OCI-LY1 (cell line): Measurements from ENCODE around the gene KLHL26.

Experiments
- H2AFZ ChIP-seq: fragments of 200-600 bp; sonication (generic), shearing (Covaris generic); 2 replicates; pipeline ENCODE4 v1.6.0; 2014; ENCODE audit warnings: antibody characterized with exemption, mild to moderate bottlenecking, low read length
- H3F3A ChIP-seq: fragments of 200-600 bp; sonication (generic), shearing (Covaris generic); 2 replicates; pipeline ENCODE4 v1.6.0; 2014; ENCODE audit warnings: mild to moderate bottlenecking, antibody characterized with exemption, low read length, moderate library complexity; ENCODE audit not compliant: insufficient read depth
- H3K27ac ChIP-seq: fragments of 200-600 bp; sonication (generic); 2 replicates; pipeline ENCODE4 v1.5.1; 2014; ENCODE audit warnings: low read length, mixed run types, mild to moderate bottlenecking, low read depth; ENCODE audit not compliant: poor library complexity, severe bottlenecking
- H3K27me3 ChIP-seq: fragments of 200-600 bp; sonication (generic); 2 replicates; pipeline ENCODE4 v1.6.0; 2014; ENCODE audit warnings: antibody characterized with exemption, mild to moderate bottlenecking, low read length, moderate library complexity; ENCODE audit not compliant: insufficient read depth
- H3K36me3 ChIP-seq: fragments of 200-600 bp; sonication (generic); 2 replicates; pipeline ENCODE4 v1.6.1; 2014; ENCODE audit warnings: mild to moderate bottlenecking, antibody characterized with exemption, low read length, moderate library complexity, mixed read lengths; ENCODE audit not compliant: insufficient read depth
- H3K4me1 ChIP-seq: fragments of 200-600 bp; sonication (generic); 2 replicates; pipeline ENCODE4 v1.5.1; 2014; ENCODE audit warnings: mild to moderate bottlenecking, low read length, moderate library complexity; ENCODE audit not compliant: insufficient read depth, severe bottlenecking
- H3K4me2 ChIP-seq: fragments of 200-600 bp; sonication (generic), shearing (Covaris generic); 2 replicates; pipeline ENCODE4 v1.6.1; 2014; ENCODE audit warnings: low read length
- H3K4me3 ChIP-seq: fragments of 200-600 bp; sonication (generic); 2 replicates; pipeline ENCODE4 v1.5.1; 2014; ENCODE audit warnings: low read length, low read depth, mild to moderate bottlenecking, mixed read lengths; ENCODE audit not compliant: poor library complexity, severe bottlenecking
- H3K79me2 ChIP-seq: fragments of 200-600 bp; shearing (Covaris generic); 2 replicates; pipeline ENCODE4 v1.6.1; 2016; ENCODE audit warnings: mixed run types, low read length, mixed read lengths; ENCODE audit not compliant: insufficient read depth
- H3K9ac ChIP-seq: fragments of 200-600 bp; sonication (generic), shearing (Covaris generic); 2 replicates; pipeline ENCODE4 v1.6.1; 2014; ENCODE audit warnings: mild to moderate bottlenecking, low read length, mixed read lengths
- H3K9me2 ChIP-seq: fragments of 200-600 bp; sonication (generic), shearing (Covaris generic); 2 replicates; pipeline ENCODE4 v1.6.1; 2014; ENCODE audit warnings: low read depth, mild to moderate bottlenecking, low read length, mixed read lengths
- H3K9me3 ChIP-seq: fragments of 200-600 bp; shearing (Covaris generic); 2 replicates; pipeline ENCODE4 v1.6.1; 2014; ENCODE audit warnings: low read length, mixed read lengths
- H4K20me1 ChIP-seq: fragments of 200-600 bp; sonication (generic), shearing (Covaris generic); 2 replicates; pipeline ENCODE4 v1.6.0; 2016; ENCODE audit warnings: mild to moderate bottlenecking, low read length; ENCODE audit not compliant: insufficient read depth
- CTCF ChIP-seq: fragments of 200-600 bp; sonication (generic), shearing (Covaris generic); IDR thresholded peaks from 2 replicates; pipeline ENCODE4 v1.5.1; 2017; ENCODE audit warnings: mild to moderate bottlenecking, antibody characterized with exemption, low read length, moderate library complexity, mixed read lengths
- EZH2 ChIP-seq: fragments of 200-600 bp; sonication (generic), shearing (Covaris generic); IDR thresholded peaks from 2 replicates; pipeline ENCODE4 v1.8.0; 2017; ENCODE audit warnings: borderline replicate concordance, mixed run types, mild to moderate bottlenecking, antibody characterized with exemption, low read length, moderate library complexity, mixed read lengths

Gene KLHL26

GRCh38 chr19:18647371-18647767 lies 10.5 kb downstream of the KLHL26 start:
- TF ChIP-seq EZH2 = no peak
- TF ChIP-seq CTCF = no peak
- Histone ChIP-seq H3K4me3 (no peak overlapping the region), H2AFZ (no peak overlapping the region), H3K36me3 (no peaks in the 10 kb centered on the region), H3K4me2 (no peak overlapping the region), H3K4me1 (no peaks in the 10 kb centered on the region), H3K79me2 (no peaks in the 10 kb centered on the region), H3K9me2 (no peaks in the 10 kb centered on the region), H3K27ac (no peak overlapping the region), H3F3A (no peaks in the 10 kb centered on the region), H4K20me1 (no peaks in the 10 kb centered on the region), H3K27me3 (peaks cover 12% of the 10 kb centered on the region; the same call in 1 of the 2 replicates), H3K9ac (no peak overlapping the region), H3K9me3 (no peaks in the 10 kb centered on the region)

GRCh38 chr19:18647807-18648206 lies 11.0 kb downstream of the KLHL26 start:
- Histone ChIP-seq H3K27me3 (peaks cover 12% of the 10 kb centered on the region; the same call in 1 of the 2 replicates), H2AFZ (no peak overlapping the region), H3K9me3 (no peaks in the 10 kb centered on the region), H3K9ac (no peak overlapping the region), H3K4me3 (no peak overlapping the region), H3K4me2 (no peak overlapping the region), H3K79me2 (no peaks in the 10 kb centered on the region), H3K4me1 (no peaks in the 10 kb centered on the region), H4K20me1 (no peaks in the 10 kb centered on the region), H3F3A (no peaks in the 10 kb centered on the region), H3K27ac (no peak overlapping the region), H3K9me2 (no peaks in the 10 kb centered on the region), H3K36me3 (no peaks in the 10 kb centered on the region)
- TF ChIP-seq CTCF = no peak
- no peak for TF ChIP-seq EZH2

- no peaks in the 10 kb centered on the region for H3K4me1 ChIP-seq
- no peaks in the 10 kb centered on the region for H3K9me2 ChIP-seq
- H3K9me3 ChIP-seq = no peaks in the 10 kb centered on the region
- no peaks in the 10 kb centered on the region for H3K79me2 ChIP-seq
- H3K27ac ChIP-seq = no peak overlapping the region
- H3K4me3 ChIP-seq = no peak overlapping the region
- peaks cover 12% of the 10 kb centered on the region; the same call in 1 of the 2 replicates for H3K27me3 ChIP-seq
- no peaks in the 10 kb centered on the region for H3K36me3 ChIP-seq
- H3K9ac ChIP-seq = no peak overlapping the region
- TF ChIP-seq EZH2 = no peak
- no peak for TF ChIP-seq CTCF
- H4K20me1 ChIP-seq = no peaks in the 10 kb centered on the region
- no peak overlapping the region for H2AFZ ChIP-seq
- H3F3A ChIP-seq = no peaks in the 10 kb centered on the region
- no peak overlapping the region for H3K4me2 ChIP-seq
Measured at GRCh38 chr19:18648973-18649315, 12.1 kb downstream of the KLHL26 start.
